A204.1 (cell line): ENCODE measurements around the gene HSBP1L1.
A peak's percentile ranks its signal among the peaks of the same experiment; 100 is the strongest.

ENCODE experiments used
- FAIRE-seq: peaks from 2 replicates; lab custom pipeline; 2012; peaks lifted over from hg19 to GRCh38; lab: Jason Lieb, UNC

Gene HSBP1L1

GRCh38 chr18:79930020-79930642 lies 34.3 kb upstream of the HSBP1L1 start:
- FAIRE-seq = peak; percentile 81

- FAIRE-seq = no peak
Observed at GRCh38 chr18:79931475-79931874, 33.0 kb upstream of the HSBP1L1 start.

GRCh38 chr18:79932907-79933306 lies 31.5 kb upstream of the HSBP1L1 start:
- no peak for FAIRE-seq

- no peak for FAIRE-seq
Observed at GRCh38 chr18:79933765-79934164, 30.7 kb upstream of the HSBP1L1 start.

GRCh38 chr18:79934311-79935097 lies 29.9 kb upstream of the HSBP1L1 start:
- no peak for FAIRE-seq

- FAIRE-seq = no peak
Observed at GRCh38 chr18:79935098-79935480, 29.4 kb upstream of the HSBP1L1 start.

- FAIRE-seq = no peak
Observed at GRCh38 chr18:79935499-79935898, 28.9 kb upstream of the HSBP1L1 start.

DNA sequence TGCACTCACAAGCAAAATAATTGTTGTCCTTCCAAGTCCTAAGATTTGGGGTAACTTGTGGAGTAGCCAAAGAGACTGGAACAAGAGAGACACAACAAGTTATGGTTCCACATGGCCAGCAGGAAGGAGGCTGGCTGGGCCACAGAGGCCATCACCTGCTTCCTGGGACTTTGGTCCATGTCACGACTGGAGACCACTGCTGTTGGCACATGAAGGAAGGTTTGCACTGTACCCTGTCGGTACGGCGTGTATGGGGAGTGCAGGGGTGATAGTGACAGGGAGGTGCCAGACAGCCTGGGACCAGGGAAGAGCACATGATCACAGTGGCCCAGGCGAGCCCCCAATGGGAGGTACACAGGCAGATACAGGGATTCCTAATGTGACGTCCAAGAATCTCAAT lies 28.5 kb upstream of the HSBP1L1 start:
- FAIRE-seq = no peak

GRCh38 chr18:79936641-79937040 lies 27.8 kb upstream of the HSBP1L1 start:
- FAIRE-seq = no peak

DNA sequence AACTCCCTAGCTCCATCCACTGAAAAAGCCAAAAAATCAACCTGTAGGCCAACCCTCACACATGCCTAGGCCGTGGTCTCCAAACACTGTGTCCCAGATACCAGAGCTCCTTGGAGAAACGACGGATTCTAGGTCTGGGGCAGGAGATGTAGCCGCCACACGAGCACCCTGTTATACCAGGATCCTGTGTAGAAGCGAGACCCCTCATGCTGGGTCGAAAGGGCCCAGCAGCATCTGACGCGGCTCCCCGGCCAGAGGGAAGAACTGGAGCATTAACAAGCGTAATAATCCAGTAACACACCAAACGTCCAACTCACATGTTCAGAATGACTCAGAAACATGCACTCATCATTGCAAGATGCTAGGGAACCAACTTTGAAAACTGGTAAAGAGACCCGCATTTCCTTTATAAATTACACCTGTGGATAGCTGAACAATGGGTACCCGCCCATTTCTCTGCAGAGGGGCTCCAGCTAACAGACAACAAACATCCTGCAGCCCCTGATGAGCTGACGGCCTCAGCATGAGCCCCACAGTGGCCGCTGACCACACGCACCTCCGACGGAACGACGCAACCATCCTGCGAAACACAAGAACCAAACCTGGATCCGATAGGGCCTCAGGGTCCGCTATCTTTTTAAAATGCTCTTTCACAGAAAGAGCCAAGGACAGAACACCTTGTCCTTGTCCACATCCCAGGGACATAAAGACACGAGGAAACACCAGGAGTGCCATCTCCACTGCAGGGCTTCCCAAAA lies 27.2 kb upstream of the HSBP1L1 start:
- no peak for FAIRE-seq

- no peak for FAIRE-seq
Observed at GRCh38 chr18:79938196-79938595, 26.2 kb upstream of the HSBP1L1 start.

DNA sequence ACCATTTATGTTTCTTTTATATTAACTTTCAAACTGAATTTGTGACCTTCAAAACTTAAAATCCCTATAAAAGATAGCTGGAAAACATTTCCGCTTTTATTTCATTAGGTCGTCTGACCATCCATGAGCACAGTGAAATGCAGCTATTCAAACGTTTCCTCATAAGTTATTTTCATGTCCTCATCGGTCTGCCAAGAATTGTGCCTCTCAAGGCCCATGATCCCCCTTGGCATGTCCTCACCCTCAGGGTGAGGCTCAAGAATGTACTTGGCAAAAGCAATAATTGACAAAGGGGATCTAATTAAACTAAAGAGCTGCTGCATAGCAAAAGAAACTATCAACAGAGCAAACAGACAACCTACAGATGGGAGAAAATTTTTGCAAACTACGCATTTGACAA lies 25.3 kb upstream of the HSBP1L1 start:
- no peak for FAIRE-seq

DNA sequence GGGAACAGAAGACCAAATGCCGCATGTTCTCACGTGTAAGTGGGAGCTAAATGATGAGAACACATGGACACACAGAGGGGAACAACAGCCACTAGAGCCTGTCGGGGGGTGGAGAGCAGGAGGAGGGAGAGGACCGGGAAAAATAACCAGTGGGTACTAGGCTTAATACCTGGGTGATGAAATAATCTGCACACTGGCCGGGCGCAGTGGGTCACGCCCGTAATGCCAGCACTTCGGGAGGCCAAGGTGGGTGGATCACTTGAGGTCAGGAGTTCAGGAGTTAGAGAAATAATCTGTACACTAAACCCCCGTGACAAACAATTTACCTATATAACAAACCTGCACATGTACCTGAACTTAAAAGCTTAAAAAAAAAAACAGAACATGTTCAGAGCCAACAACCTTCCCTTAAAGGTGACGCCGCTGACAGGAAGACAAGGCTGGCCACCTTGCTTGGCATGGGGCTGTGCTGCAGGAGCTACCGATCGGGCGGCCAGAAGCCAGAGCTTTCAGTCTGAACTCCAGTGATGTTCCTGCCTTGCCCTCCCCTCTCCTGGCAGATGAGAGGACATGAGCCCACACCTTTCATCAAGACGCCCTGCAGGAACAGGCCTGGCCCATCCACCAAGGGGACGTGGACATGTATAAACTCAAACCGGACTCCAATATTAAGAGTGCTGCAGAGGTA lies 24.2 kb upstream of the HSBP1L1 start:
- no peak for FAIRE-seq

DNA sequence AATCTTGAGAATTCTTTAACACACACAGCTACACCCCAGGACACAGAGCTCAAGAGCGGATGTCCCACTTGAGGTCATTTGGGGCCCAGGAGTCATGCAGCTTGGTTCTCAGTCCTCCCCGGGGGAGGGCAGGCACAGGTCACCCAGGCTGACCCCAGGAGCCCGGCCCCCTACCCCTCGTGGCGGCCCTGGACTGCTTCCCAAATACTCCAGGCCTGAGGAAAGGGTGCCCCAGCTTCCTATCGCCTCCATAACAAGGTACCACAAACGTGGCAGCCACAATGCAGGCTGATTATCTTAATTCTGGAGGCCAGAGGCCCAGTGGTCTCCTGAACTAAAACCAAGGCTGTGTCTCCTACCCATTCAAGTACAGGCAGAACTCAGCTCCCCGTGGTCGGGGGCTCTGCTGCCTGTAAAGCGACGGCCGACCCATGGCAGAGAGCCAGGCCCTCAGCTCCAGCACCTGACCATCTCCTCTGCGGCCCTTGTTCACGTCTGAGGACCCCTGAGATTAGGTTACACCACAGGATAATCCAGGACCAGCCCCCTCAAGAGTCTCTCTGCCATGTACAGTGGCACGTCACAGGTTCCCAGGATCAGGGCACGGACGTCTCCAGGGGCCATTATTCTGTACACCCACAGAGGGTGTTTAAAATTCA lies 23.5 kb upstream of the HSBP1L1 start:
- FAIRE-seq = no peak

DNA sequence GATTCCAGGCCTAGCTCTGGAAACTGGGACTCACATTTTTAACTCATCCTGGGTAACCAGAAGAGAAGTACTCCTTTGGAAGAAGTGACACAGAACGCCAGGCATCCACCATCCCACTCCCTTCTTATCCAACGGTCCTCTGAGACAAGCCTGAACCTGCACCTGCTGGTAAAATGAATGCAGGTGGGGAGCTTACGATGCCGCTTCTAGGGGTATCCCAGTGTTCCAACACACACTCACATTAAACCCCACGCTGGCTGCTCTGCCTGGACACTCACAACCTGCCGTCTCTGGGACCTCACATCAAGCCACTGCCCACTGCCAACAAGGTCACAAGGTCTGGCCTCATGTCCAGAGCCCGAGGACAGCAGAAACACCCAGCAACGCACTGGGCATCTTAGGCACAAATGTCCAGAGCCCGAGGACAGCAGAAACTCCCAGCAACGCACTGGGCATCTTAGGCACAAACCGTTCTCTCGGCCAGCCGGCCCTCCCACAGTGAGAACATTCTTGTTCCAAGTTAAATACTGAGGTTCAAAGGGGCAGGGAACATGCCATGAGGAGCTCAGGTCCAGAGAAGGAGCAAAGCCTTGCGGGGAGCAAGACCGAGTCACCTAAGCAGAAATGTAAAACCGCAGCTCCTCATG lies 22.8 kb upstream of the HSBP1L1 start:
- FAIRE-seq = no peak

- no peak for FAIRE-seq
Observed at GRCh38 chr18:79942211-79942610, 22.2 kb upstream of the HSBP1L1 start.

GRCh38 chr18:79942786-79943607 lies 21.4 kb upstream of the HSBP1L1 start:
- no peak for FAIRE-seq

DNA sequence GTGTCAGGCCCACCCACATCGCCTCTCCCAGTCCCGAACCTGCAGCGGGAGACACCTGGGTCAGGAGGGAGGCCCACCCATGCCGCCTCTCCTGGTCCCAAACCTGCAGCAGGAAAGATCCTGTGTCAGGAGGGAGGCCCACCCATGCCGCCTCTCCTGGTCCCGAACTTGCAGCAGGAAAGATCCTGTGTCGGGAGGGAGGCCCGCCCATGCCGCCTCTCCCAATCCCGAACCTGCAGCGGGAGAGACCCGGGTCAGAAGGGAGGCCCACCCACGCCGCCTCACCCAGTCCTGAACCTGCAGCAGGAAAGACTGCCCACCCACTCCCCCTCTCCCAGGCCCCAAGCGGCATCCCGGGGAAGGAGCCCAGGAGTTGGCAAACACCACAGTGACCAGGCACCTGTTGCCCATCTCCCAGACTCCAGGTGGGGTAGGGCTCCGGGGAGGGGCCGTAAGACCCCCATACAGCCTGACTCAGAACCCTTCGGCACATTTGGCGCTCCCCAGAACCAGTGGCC lies 20.8 kb upstream of the HSBP1L1 start:
- no peak for FAIRE-seq

DNA sequence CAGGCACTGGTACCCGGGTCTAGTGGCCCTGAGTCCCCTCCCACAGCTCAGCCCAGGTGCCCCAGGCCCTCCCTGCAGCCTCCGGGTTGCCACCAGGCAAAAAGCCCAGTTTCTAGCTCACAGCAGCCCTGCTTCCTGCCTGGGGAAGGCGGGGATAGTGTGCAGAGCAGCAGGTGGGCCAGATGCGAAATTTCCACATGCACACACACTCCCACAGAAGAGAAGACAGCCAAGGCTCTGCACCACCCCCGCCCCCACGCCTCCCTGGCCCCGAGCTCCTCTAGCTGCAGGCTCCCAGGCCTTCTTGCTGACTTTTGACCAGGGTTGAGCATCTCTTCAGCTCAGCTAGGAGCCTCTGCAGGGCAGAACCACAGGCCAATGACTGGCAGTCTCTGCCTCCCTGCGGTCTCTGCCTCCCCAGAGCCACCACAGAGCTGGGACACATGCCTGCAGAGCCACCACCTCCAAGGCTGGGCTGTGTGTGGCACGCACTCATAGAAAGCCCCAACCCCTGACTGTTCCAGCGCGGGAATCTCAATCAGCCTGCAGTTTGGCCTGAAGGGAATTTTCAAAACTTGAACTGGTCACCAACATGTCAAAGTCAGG lies 20.2 kb upstream of the HSBP1L1 start:
- FAIRE-seq = no peak

DNA sequence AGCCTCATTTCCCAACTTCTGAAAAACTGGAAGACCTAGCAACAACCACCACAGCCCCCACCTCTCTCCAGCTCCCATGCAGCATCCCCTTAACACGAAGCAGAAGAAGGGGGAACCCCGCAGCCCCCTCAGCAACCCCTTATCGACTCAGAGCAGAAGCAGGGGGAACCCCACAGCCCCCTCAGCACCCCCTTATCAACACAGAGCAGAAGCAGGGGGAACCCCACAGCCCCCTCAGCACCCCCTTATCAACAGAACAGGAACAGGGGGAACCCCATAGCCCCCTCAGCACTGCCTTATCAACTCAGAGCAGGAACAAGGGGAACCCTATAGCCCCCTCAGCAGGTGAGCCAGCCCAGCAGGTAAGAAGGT lies 19.7 kb upstream of the HSBP1L1 start:
- FAIRE-seq = no peak
